ENCODE data around the gene C10orf88.
A peak's percentile ranks its signal among the peaks of the same experiment; 100 is the strongest.

The C10orf88 gene, protein sequence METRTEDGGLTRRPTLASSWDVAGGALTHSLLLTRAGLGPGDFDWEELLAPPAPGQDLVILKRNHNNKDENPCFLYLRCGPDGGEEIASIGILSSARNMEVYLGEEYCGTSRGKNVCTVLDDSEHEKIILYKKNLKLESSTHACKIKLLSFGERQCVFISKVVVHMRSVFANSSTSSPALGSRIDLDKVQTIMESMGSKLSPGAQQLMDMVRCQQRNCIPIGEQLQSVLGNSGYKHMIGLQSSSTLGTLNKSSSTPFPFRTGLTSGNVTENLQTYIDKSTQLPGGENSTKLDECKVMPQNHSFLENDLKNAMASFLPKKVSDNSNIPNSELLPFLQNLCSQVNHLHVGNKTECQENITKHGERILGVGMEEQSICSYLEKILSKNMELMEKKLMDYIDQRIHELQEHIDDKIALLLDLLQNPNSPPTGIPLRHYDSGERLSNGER

DNA sequence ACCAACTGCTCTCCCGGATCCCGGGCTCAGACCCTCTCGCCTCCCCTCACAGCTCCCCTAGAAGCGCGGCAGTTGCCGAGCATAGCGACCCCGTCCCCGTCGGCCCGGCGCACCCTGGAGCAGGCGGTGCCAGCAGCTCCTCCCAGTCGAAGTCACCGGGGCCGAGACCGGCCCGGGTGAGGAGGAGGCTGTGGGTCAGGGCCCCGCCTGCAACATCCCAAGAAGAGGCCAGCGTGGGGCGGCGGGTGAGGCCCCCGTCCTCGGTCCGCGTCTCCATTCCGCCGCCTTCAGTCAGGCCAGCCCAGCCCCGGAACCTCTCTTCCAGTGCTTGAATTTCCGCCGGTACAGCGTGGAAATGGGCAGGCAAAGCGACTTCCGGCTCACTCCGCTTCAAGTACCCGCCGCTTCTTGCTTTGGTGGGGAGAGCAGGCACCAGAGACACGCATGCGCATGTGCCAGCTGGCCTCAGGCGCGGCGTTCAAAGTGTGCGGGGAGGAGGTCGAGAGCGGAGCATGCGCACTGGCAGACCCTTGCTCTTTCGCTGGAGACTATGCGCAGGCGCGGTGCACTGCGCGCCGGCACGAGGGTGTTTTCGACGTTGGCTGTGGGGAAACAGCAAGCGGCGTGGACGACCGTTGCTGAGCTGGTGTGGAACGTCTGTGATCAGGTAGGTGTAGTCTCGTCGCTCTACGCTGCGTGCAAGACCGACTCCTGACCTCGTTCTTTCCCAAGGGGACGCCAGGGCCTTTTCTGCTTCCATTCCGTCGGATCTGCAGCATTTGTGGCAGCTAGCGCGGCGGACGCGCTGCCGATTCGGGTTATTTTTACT is at the start of gene C10orf88:
Gene C10orf88, minus strand, starts transcription at position 326 of the 829 bp plus-strand sequence. Its CDS starts 49 bp downstream, at position 277.
- peak; percentile 84 for DNase-seq

DNA sequence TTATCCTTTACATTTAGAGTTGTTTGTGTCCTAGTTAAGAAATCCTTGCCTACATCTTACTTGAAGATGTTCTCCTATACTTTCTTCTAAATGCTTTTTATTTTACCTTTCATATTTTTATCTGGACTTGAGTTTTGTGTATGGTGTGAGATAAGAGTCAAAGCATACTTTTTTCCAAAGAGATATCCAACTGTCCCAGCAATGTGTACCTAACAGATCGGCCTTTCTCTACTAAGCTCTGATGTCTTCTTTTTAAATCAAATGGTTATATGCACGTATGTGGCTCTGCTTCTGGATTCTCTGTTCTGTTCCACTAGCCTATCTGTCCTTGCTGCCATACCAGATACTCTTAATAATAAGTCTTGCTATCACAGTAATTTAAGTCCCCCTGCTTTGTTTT is 47.3 kb upstream of the C10orf88 start:
- DNase-seq, result no peak

DNA sequence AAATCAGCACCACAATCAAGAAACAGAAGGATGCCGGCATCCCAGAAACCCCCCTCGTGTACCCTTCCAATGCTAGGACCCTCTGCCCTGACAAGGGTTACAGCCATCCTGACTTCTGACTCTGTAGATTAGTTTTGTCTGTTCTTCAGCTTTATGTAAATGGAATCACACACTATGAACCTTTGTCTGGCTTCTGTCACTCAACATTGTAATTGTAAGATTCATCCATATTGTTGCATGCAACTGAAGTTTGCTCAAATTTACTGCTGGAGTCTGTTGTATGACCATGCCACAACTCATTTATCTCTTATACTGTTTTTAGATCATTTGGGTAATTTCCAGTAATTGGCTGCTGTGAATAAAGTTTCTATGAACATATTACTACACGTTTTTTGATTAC is 46.1 kb upstream of the C10orf88 start:
- DNase-seq, result no peak

DNA sequence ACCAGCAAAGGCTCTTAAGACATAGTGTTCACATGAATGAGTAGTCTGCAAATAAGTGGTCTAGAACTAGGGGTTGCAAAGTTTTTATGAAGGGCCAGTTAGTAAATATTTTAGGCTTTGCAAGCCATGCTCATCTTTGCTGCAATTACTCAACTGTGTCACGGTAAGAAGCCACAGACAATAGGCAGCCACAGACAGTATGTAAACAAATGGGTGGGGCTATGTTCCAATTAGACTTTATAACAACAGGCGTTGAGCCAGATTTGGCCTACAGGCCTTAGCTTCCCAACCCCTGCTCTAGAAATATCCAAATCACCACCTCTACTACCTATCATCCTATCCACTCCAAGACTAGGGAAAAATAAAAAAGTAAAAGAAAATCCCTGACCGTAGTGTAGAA is 45.3 kb upstream of the C10orf88 start:
- peak; percentile 11 for DNase-seq

DNA sequence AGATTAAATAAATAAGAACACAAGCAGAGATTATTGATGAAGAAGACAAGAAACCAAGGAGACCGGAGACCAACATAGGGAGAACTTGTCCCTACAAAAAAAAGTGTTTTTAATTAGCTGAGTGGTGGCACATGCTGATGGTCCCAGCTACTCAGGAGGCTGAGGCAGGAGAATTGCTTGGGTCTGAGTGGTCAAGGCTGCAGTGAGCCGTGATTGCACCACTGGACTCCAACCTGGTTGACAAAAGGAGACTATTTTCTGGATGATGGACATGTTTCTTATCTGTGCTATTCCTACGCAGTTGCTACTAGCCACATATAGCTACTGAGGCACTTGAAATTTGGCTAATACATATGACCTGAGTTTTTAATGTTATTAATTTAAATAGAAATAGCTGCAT is 44.9 kb upstream of the C10orf88 start:
- DNase-seq, result no peak

DNA sequence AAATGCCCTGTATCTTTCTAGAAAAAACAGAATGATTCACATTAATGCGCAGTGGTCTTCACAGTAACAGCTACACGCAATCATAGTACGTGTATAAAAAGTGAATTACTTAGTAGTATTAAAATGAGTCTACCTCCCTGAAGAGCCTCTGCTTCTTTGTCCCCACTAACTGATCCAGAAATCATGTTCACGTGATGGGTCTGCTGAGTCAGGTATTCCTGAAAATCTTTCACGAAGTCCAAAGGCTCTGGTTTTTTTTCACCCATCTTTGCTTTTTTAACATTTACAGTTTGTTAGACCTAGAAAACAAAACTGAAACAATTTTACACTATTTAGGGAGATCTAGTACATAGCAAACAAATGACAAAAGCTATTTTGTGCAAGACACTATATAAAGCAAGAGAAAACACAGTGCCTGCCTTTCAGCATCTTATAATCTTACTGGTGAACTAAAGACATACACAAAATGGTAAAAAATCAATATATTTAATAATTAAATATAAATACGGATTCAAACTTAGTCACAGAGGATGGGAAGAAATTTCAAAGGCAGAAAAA is 44.4 kb upstream of the C10orf88 start:
- no peak for DNase-seq

DNA sequence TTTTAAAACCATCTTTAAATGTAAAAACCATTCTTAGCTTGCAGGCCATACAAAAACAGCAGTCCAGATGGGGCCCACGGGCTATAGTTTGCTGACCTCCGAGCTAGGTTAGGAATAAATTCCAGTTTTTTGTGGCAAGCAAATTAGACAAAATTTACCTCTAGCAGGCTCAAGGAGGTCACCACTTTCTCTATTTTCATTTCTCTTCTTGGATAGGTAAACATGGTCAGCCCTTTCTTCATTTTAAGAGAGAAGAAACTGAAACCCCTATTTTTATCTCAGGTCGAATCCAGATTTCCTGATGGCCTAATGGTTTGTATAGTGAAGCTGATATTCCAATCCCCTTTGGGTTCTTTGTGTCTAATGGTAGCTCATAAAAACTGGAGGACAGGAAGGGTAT is 43.8 kb upstream of the C10orf88 start:
- DNase-seq, result no peak

DNA sequence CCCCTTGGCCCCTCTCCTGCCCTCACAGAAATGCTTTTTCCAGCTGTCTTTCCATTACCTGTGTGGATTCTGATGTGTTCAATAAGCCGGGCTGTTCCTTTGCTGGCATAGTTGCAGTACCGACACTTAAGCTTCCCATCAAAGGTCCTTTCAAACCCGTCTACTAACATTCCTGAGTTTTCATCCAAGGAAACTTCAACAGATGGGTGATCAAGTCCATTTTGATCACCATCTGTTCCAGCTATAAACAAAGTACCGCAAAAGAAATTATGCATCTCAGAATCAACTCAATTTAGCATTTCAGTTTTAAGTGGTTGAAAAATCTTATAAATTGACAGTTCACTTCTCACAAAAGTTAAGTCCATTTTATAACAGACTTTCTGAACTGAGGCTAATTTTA is 41.9 kb upstream of the C10orf88 start:
- DNase-seq, result no peak

DNA sequence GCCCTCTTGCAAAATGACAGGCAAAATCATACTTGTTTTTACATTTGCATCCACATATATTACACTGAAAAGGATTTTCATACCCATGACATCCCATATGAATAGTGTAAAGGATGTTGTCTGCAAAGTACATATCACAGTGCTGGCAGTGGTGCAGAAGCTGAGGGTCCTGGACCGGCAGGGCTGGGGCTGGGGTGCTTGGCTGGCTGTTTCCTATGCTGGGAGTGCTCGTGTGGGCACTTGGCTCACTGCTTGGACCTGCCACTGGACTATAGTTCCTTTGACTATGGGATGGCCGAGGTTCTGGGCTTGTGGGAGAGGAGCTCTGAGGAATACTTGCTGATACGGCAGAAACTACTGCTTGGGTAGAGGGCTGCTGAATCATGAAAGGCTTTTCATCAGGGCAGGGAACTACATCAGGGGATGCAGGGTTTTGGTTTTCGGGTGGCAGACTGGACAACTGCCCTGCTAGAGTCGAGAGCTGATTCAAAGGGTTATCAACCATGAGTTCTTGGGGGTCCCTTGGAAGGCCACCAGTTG is 39.8 kb upstream of the C10orf88 start:
- no peak for DNase-seq

DNA sequence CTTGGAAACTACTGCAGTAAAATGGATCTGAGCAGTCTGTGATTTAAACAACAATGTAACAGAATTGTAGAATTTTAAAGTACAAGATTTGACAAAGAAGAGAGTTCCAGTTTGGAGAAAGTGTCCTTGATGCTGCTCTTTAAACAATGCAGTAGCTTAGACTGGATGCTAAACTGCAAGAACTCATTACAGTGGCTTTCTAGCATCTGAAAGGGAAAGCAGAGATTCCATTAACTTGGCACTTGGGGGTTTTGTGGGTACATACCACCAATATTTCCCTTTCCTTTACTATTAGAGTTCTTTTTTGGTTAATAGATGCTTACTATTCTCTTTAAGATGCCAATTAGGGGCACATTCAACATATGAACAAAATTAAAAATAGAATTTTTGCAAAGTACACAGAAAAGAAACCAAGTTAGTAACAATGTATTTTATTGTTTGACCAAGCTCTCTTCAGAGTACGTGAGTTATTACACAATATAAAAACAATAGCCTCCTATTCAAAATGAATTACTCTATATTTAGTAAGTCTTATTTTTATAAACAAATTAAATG is 38.1 kb upstream of the C10orf88 start:
- no peak for DNase-seq

DNA sequence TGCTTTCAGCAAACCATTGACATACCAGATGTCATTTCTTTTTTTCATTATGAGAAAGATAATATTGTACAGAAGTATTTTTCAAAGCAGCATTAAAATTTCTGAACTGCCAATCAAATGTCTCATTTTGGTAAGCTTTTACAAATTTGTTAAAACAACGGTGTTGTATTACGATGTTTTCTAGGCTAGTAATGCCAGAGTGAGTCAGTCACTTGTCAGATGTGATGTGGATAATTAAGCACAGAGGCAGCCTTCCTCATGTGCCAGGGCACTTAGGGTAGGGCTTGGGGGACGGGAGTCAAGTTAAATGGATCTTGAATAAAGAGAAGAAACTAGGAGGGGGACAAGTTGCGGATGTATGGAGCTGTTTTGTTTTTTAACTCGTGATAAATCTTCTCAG is 36.3 kb upstream of the C10orf88 start:
- no peak for DNase-seq

DNA sequence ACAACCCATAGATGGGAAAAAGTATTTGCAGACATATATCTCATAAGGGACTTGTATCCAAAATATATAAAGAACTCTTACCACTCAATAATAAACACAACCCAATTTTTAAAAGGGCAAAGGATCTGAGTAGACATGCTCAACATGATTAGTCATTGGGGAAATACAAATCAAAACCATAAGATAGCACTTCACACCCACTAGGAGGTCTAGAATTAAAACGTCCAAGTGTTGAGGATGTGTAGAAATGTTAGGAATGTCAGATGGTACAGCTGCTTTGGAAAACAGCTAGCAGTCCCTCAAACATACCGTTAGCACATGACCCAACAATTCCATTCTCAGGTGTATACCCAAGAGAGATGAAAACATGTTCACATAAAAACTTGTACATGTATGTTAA is 34.5 kb upstream of the C10orf88 start:
- DNase-seq, result no peak

DNA sequence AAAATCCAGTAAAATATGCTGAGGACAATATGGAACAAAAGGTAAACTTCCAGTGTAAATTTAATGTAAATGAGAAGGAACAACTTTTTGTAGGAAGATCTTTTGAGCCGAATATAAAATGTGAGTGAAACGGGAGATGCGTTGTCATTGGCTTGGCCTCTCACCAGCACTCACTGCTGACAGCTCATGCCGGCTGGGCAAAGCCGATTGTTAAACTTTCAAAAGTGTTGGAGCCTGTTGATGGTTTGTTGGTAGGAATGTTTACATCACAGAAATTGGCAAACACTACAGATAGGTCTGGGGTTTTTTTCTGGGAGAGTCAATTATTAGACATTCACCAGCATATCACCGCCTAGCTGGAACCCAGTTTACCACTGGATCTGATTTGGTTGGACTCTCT is 32.3 kb upstream of the C10orf88 start:
- DNase-seq, result no peak

DNA sequence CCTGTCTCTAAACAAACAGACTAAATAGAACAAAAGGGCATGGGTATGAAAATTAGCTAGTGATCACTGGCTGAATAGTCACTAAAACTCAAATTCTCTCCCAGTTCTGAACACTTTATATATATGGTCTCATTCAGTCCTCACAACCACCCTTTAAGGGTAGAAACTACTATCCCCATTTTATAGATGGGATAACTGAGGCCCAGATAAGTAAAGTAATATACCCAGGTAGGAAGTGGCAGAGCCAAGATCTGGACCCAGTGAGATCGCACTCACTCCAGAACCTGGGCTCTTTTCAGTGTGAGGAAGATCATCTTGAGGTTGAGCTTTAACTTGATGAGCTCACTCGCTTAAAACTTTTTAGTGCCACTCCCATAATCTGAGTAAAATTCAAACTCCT is 30.7 kb upstream of the C10orf88 start:
- no peak for DNase-seq

DNA sequence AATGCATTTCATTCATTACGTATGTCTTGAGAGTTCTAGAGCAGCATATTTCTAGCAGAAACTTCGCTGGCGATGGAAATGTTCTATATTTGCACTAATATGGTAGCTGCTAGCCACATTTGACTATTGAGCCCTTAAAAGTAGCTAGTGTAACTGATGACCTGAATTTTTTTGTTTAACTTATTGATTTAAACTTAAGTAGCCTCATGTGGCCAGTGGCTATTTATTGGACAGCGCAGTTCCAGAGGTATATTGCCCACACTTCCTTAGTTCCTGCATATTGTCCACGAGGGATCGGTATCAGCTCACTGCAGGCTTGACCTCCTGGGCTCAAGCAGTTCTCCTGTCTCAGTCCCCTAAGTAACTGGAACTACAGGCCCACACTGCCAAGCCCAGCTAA is 29.9 kb upstream of the C10orf88 start:
- no peak for DNase-seq

DNA sequence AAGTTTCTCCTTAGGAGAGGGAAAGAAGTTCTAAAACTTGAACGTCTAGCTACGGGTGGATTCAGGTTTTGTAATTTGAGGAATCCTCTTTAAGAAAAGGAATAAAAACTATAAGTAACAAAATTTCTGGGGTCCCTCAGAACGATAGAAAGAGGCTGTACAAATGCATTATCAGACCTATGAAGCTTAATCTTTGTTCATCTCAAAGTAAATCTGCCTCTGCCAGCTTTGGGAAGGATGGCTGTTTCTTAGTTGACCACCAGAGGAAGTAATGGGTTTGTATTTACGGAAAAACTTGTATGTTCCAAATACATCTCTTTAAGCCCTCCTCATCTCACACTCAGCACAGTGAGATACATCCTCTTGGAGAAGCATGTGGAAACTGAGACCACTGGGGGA is 27.0 kb upstream of the C10orf88 start:
- no peak for DNase-seq

DNA sequence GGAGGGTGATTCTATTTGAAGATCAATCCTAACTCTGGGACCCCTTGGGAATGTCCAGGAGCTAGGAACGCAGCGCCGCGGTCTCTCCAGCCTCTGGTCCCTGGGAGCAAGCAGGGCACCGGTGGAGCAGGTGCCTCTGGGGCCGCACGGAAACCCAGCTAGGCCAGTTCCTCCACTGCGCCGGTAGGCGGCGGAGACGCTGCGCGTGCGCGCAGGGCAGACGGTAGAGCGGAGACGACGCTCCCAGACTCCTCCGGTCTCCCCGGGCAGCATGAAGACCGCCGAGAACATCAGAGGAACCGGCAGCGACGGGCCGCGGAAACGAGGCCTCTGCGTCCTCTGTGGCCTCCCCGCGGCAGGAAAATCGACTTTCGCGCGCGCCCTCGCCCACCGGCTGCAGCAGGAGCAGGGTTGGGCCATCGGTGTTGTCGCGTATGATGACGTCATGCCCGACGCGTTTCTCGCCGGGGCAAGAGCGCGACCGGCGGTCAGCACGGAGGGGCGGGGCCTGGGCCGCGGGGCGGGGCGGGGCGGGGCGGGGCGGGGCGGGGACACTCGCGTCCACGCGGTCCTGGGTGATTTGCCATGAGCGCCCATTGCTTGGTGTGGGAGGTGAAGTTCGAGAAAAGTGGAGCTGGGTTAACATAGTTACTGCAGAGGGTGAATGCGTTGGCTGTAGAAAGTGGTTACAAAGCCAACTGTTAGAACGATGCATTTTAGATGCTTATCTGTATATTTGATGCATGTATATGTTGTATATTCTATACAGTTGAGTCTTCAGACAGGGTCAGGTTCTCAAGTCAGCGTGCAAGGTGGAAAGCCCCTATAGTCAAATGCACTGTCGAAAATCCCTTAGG is 26.4 kb upstream of the C10orf88 start, which contains the start of gene PSTK:
Gene PSTK, plus strand, starts transcription at position 193 of the 857 bp plus-strand sequence. Its CDS starts 79 bp downstream, at position 272.
- peak; percentile 70 for DNase-seq

DNA sequence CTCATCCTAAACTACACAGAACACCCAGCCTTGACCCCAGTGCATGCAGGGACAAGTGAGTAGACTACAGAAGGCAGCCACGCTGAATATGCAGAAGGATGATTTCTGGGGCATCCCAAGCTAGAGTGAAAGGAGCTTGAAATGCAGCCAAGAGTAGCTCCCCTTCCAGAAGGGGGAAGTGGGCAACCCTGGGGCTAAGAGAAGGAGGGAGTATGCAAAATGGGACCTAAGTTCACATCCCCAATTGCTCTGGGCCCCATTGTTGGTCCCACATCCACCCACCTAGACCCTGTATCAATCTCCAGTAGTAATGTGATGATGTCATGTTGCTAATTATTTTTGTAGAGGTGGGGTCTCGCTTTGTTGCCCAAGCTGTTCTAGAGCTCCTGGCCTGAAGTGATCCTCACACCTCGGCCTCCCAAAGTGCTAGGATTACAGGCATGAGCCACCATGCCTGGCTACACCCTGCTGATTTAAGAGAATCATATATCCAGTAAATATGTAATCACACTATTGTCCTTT is 20.6 kb upstream of the C10orf88 start:
- no peak for DNase-seq

DNA sequence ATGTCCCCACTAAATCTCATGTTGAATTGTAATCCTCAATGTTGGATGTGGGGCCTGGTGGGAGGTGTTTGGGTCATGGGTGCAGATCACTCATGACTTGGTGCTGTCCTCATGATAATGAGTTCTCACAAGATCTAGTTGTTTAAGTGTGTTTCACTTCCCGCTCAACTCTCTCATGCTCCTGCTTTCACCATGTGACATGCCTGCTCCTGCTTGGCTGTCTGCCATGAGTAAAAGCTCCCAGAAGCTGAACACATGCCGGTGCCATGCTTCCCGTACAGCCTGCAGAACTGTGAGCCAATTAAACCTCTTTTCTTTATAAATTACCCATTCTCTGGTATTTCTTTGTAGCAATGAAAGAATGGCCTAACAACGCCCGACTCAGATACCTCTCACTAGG is 20.0 kb upstream of the C10orf88 start:
- DNase-seq, result no peak

DNA sequence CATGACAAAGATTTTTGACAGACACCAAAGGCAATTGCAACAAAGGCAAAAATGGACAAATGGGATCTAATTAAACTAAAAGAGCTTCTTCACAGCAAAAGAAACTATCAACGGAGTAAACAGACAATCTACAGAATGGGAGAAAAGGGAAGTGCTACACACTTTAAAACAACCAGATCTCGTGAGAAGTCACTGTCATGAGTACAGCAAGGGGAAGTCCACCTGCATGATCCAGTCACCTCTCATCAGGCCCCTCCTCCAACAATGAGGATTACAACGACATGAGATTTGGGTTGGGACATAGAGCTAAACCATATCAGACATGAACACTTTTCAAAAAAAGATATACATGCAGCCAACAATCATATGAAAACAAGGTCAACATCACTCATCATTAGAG is 14.7 kb upstream of the C10orf88 start:
- DNase-seq, result no peak

DNA sequence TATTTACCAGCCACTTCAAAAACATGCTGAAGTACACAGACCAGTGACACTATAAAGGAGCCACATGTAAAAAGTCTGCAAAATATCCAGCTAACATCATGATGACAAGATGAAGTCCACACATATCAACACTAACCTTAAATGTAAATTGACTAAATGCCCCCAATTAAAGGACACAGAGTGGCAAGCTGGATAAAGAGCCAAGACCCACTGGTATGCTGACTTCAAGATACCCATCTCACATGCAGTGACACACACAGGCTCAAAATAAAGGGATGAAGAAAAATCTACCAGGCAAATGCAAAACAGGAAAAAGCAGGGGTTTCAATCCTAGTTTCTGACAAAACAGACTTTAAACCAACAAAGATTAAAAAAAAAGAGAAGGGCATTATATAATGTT is 12.9 kb upstream of the C10orf88 start:
- DNase-seq, result no peak

DNA sequence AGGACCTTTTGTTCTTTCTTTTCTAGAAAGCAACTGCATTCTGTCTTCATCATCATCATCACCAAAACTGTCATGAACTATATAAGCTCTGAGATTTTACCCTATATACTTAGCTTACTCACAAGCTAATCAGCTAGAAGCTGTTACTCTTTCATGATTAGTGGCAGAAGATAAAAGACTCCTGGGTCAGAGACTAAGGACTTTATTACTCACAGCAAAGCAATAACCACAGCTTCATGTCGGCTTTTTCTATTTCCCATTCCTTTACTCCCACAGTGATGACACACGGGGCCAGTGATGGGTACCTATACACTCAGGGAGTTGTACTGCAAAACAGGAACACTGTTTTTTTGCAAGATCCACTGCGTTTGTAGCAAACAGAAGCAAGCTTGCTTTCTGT is 8.4 kb upstream of the C10orf88 start:
- DNase-seq, result no peak

Data from NCI-H774 (cell line).